Measurements from ENCODE around the gene PSAP. TPM values are rescaled to one million over a fixed set of nuclear protein-coding genes. Genes with fewer than 3 reads are reported as not detected.

PSAP gene
- total RNA-seq, 1 experiment from 2014 or later: 336 TPM

GRCh38 chr10:71789871-71790270 lies 61.2 kb downstream of the PSAP start:
- Histone ChIP-seq H4K91ac (ENCODE audit: insufficient read length, low read depth, low read length) (no peak overlapping the region), H3K9ac (ENCODE audit: extremely low read depth, insufficient read length, low read length) (no peak overlapping the region), H4K20me1 (ENCODE audit: control insufficient read depth, insufficient read depth, insufficient read length) (no peaks in the 10 kb centered on the region), H3K4ac (ENCODE audit: low read depth, low read length) (no peak overlapping the region), H4K8ac (replicated peaks; ENCODE audit: insufficient read length, low read depth, low read length) (no peak overlapping the region), H3K9me3 (ENCODE audit: control insufficient read depth, low read depth, low read length) (no peaks in the 10 kb centered on the region), H3K27ac (ENCODE audit: insufficient read length, low read depth, low read length) (no peak overlapping the region), H2BK15ac (ENCODE audit: low read depth, low read length) (no peak overlapping the region), H3K56ac (ENCODE audit: insufficient read length, low read depth, low read length) (no peak overlapping the region), H3K18ac (ENCODE audit: insufficient read length, low read depth, low read length) (no peak overlapping the region), H3K4me1 (ENCODE audit: insufficient read depth, low read length) (no peaks in the 10 kb centered on the region), H2BK20ac (ENCODE audit: low read depth, low read length, poor library complexity, severe bottlenecking) (no peak overlapping the region), H2BK12ac (ENCODE audit: insufficient read length, low read depth, low read length) (no peak overlapping the region), H2BK120ac (ENCODE audit: low read depth, low read length, poor library complexity, severe bottlenecking) (no peak overlapping the region), H3K4me2 (ENCODE audit: insufficient read depth, insufficient read length, low read length) (no peak overlapping the region), H3K79me1 (ENCODE audit: insufficient read depth, low read depth, low read length, poor library complexity, severe bottlenecking) (no peaks in the 10 kb centered on the region), H3K27me3 (ENCODE audit: insufficient read depth, low read length) (no peaks in the 10 kb centered on the region), H3K79me2 (ENCODE audit: insufficient read depth, low read length) (no peaks in the 10 kb centered on the region), H2AFZ (ENCODE audit: low read length) (no peak overlapping the region), H3T11ph (ENCODE audit: low read length) (no peak overlapping the region), H3K14ac (ENCODE audit: insufficient read depth, low read length) (no peak overlapping the region), H3K23ac (ENCODE audit: insufficient read length, low read depth, low read length) (no peak overlapping the region), H2BK5ac (ENCODE audit: insufficient read length, low read length) (no peak overlapping the region), H2AK5ac (ENCODE audit: insufficient read length, low read length) (no peak overlapping the region), H3K23me2 (ENCODE audit: insufficient read length, low read depth, low read length, poor library complexity, severe bottlenecking) (no peaks in the 10 kb centered on the region), H4K5ac (ENCODE audit: insufficient read length, low read depth, low read length) (no peak overlapping the region)
- no peaks in the 10 kb centered on the region for H3K36me3 Mint-ChIP-seq (ENCODE audit: insufficient read depth in 1 of 3, low read depth in 3 of 3)
- no peak overlapping the region for H3K27ac Mint-ChIP-seq
- no peaks in the 10 kb centered on the region; a peak in 1 of 5 replicates for H3K9me3 Mint-ChIP-seq
- WGBS (ENCODE audit: extremely low coverage, insufficient read length, low lambda C conversion rate): no CpG with 5 or more reads among the region's 10 CpGs
- H3K4me3 Mint-ChIP-seq: no peak overlapping the region
- H3K27me3 Mint-ChIP-seq (ENCODE audit: low read depth): peaks cover 11% of the 10 kb centered on the region
- H3K4me1 Mint-ChIP-seq: no peaks in the 10 kb centered on the region
- no peak for TF ChIP-seq CTCF (conservative IDR thresholded peaks at IDR 0.05)
- no peak for DNase-seq

Data from H9 (cell line).